22Rv1 (cell line): ENCODE measurements around the gene AFF1.

Experiments
- H3K27ac ChIP-seq: fragments of 450-650 bp; 2 replicates; pipeline ENCODE4 v1.5.1; 2017
- ZFX ChIP-seq: fragments of 450-650 bp; IDR thresholded peaks from 2 replicates; pipeline ENCODE4 v1.6.1; 2017; ENCODE audit warnings: antibody characterized with exemption, borderline replicate concordance
- TF ChIP-seq, protein P1 (sequence below): fragments of 450-650 bp; IDR thresholded peaks from 2 replicates; pipeline ENCODE4 v1.5.1; 2017; ENCODE audit warnings: mild to moderate bottlenecking

AFF1 gene

GRCh38 chr4:87086143-87086805 is 151.5 kb downstream of the AFF1 start:
- H3K27ac ChIP-seq = no peak overlapping the region
- TF ChIP-seq, protein P1, sequence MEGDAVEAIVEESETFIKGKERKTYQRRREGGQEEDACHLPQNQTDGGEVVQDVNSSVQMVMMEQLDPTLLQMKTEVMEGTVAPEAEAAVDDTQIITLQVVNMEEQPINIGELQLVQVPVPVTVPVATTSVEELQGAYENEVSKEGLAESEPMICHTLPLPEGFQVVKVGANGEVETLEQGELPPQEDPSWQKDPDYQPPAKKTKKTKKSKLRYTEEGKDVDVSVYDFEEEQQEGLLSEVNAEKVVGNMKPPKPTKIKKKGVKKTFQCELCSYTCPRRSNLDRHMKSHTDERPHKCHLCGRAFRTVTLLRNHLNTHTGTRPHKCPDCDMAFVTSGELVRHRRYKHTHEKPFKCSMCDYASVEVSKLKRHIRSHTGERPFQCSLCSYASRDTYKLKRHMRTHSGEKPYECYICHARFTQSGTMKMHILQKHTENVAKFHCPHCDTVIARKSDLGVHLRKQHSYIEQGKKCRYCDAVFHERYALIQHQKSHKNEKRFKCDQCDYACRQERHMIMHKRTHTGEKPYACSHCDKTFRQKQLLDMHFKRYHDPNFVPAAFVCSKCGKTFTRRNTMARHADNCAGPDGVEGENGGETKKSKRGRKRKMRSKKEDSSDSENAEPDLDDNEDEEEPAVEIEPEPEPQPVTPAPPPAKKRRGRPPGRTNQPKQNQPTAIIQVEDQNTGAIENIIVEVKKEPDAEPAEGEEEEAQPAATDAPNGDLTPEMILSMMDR = no peak
- no peak for TF ChIP-seq ZFX

DNA sequence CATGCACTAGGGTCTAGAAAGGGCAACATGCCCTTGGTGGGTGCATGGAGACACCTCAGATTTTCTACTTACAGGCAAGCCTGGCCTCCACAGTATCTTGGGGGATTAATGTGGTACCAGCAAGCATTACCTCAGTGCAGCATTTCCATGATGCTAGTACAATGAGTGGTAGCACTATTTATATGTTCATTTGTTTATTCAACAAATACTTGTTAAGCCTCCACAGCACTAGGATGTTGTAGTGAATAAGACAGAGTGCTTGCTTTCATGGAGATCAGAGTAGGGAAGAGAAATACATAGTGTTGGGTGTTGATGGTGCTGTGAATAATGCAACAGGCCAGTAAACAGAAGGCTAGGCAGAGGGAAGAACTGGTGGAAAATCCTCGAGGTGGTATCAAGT is 152.2 kb downstream of the AFF1 start:
- no peak overlapping the region for H3K27ac ChIP-seq
- TF ChIP-seq, protein P1 = no peak
- TF ChIP-seq ZFX = no peak

DNA sequence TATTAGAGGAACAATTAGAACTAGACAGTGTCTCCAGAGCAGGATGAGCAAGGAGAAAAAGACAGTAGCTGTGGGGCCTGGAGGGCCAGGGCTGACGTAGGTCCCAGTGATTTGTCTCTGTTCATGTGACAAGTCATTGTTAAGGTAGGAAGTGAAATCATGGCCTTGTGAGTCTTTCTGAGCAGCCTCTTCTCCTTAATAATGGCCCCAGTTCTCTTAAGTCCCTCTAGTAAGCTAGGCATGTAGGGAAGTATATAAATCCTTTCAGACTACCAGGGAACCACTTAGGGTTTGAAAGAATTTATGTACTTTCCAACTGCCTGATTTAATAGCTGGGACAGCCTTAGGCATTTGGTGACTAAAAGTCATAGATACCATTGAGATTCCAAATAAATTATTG is 152.6 kb downstream of the AFF1 start:
- no peak overlapping the region for H3K27ac ChIP-seq
- no peak for TF ChIP-seq ZFX
- TF ChIP-seq, protein P1 = no peak

DNA sequence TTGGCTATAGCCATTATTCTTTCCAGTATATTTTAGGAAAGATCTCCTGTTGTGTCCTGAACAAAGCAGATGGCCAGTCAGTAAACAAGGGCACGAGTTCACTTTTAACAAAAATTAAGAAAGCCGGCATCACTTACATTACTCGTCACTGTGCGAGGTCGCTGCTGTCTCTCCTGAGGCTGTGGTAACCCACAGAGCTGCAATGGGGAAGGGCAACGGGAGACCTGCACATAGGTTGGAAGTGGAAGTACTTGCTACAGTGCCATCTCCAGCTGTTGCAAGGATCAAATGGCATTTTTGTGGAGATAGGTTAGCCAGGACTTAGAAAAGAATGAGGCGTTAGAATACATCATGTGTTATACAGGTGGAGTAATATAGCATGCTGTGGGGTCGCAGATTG is 153.4 kb downstream of the AFF1 start:
- TF ChIP-seq ZFX = no peak
- TF ChIP-seq, protein P1 = no peak
- H3K27ac ChIP-seq = no peak overlapping the region

- no peak for TF ChIP-seq ZFX
- TF ChIP-seq, protein P1 = no peak
- no peak overlapping the region for H3K27ac ChIP-seq
Measured at GRCh38 chr4:87089368-87089767, 154.6 kb downstream of the AFF1 start.

DNA sequence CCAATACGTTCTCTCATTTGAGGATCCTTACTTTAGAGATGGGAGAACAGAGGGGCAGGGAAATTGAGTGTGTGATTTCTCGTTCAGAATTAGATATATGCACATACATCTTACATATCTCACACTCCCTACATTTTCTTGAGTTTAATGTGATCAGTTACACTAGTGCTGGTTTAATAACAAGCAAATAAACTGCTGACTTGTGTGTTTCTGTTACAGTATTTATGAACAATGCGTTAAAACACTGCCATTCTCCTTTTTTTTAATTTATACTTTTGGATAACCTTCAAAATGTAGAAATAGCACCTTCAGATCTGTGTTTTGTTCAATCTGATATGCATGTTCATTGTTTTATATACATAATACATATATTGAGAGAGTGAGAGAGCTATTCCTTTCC is 155.5 kb downstream of the AFF1 start:
- TF ChIP-seq, protein P1 = no peak
- TF ChIP-seq ZFX = no peak
- H3K27ac ChIP-seq = no peak overlapping the region

DNA sequence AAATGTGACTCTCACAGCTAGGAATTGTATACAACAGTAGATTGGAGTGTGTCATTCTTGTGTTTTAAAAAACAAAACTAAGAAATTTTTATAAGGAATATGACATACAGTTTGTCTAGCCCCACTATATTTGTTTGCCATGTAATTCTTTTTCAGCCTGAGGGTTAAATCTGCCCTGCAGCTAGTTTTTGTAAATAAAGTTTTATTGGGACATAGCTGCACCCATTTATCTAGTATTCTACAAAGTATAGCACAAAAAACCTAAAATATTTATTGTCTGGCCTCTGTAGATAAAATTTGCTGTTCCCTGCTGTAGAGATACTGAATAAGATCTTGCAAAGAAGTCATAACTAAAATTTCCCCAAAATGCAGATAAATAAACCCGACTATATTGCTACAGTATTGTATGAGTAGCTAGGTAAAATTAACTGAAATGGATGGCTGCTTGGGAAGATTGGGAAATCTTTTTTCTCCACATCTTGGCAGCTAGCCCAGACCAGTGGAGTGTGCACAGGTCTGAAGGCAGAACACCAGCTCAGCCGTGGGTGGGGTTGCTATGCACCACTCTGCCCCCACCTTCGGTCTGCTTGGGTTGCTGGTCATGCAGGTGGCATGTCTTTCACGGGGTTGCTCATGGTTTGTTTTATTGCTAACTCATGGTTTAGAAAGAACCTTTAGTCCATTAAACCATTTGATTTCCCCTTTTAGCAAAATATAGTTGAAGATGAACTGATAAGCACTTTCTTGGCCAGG is 157.8 kb downstream of the AFF1 start:
- no peak overlapping the region for H3K27ac ChIP-seq
- TF ChIP-seq, protein P1 = no peak
- no peak for TF ChIP-seq ZFX
